Rectal smooth muscle tissue (tissue), 1 donor: Measurements from ENCODE around the gene PANK2.
"Not testable (repeated sequence)": the region's sequence is repeated elsewhere in the genome, so short reads cannot be mapped to it uniquely, and the experiment has no call there.

Experiments used
- H3K27ac ChIP-seq: one replicate; pipeline ENCODE4 v1.7.0; 2013; ENCODE audit warnings: low read depth, low read length, inconsistent platforms
- H3K27me3 ChIP-seq: one replicate; pipeline ENCODE4 v1.7.0; 2013; ENCODE audit warnings: low read length; ENCODE audit not compliant: control insufficient read depth, insufficient read depth
- H3K36me3 ChIP-seq: one replicate; pipeline ENCODE4 v1.7.0; 2013; ENCODE audit warnings: low read length; ENCODE audit not compliant: control insufficient read depth, insufficient read depth
- H3K4me1 ChIP-seq: one replicate; pipeline ENCODE4 v1.7.0; 2013; ENCODE audit warnings: low read length; ENCODE audit not compliant: control insufficient read depth, insufficient read depth
- H3K4me3 ChIP-seq: one replicate; pipeline ENCODE4 v1.7.0; 2013; ENCODE audit warnings: low read length
- H3K9ac ChIP-seq: one replicate; pipeline ENCODE4 v1.7.0; 2013; ENCODE audit warnings: low read length

PANK2 gene

GRCh38 chr20:3875378-3875974 is 13.7 kb upstream of the PANK2 start:
- peaks cover 6% of the 10 kb centered on the region for H3K36me3 ChIP-seq
- no peaks in the 10 kb centered on the region for H3K4me1 ChIP-seq
- no peaks in the 10 kb centered on the region for H3K27me3 ChIP-seq
- H3K9ac ChIP-seq = no peak overlapping the region
- no peak overlapping the region for H3K27ac ChIP-seq
- no peak overlapping the region for H3K4me3 ChIP-seq

- no peaks in the 10 kb centered on the region for H3K27me3 ChIP-seq
- H3K36me3 ChIP-seq = peaks cover 6% of the 10 kb centered on the region
- H3K4me3 ChIP-seq = no peak overlapping the region
- no peak overlapping the region for H3K27ac ChIP-seq
- H3K9ac ChIP-seq = no peak overlapping the region
- H3K4me1 ChIP-seq = no peaks in the 10 kb centered on the region
Observed at GRCh38 chr20:3876000-3876399, 13.2 kb upstream of the PANK2 start.

DNA sequence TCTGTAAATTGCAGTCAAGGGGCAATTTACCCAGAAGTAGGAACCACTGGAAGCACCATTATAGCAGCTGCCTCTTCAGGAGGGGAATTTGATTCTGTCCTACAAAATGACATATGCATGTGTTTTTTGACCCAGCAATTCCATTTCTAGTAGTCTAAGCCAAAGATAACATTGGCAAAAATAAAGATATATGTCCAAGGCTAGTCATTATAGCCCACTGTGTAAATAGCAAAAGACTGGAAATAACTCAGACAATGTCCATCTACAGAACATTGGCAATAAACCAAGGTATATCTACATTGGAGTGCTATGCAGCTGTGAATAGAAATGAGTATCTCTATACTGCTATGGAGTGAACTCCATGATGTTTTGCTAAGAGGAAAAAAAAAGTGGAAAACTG is 12.5 kb upstream of the PANK2 start:
- Histone ChIP-seq H3K36me3 (peaks cover 3% of the 10 kb centered on the region), H3K27ac (no peak overlapping the region), H3K4me1 (no peaks in the 10 kb centered on the region), H3K9ac (no peak overlapping the region), H3K4me3 (no peak overlapping the region), H3K27me3 (no peaks in the 10 kb centered on the region)

- H3K27ac ChIP-seq, H3K36me3 ChIP-seq, H3K4me3 ChIP-seq, H3K27me3 ChIP-seq, H3K9ac ChIP-seq, H3K4me1 ChIP-seq: not testable (repeated sequence)
Observed at GRCh38 chr20:3878921-3879274, 10.3 kb upstream of the PANK2 start.

DNA sequence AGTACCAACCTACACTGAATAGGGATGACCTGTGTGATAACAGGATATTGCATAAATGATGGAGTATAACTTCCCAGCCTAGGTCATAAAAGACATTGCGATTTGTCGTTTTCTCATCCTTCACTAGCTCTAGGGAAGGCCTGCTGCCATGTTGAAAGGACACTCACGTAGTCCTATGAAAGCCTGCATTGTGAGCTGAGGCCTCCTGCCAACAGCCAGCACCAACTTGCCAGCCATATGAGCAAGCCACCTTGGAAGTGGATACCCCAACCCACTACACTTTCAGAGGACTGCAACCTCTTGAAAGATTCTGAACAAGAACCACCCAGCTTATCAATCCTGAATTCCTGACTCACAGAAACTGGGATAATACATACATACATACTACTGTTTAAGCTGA is 3.5 kb upstream of the PANK2 start:
- no peak overlapping the region for H3K9ac ChIP-seq
- H3K27me3 ChIP-seq = no peaks in the 10 kb centered on the region
- H3K36me3 ChIP-seq = no peaks in the 10 kb centered on the region
- H3K4me1 ChIP-seq = peaks cover 7% of the 10 kb centered on the region
- H3K27ac ChIP-seq = no peak overlapping the region
- no peak overlapping the region for H3K4me3 ChIP-seq

DNA sequence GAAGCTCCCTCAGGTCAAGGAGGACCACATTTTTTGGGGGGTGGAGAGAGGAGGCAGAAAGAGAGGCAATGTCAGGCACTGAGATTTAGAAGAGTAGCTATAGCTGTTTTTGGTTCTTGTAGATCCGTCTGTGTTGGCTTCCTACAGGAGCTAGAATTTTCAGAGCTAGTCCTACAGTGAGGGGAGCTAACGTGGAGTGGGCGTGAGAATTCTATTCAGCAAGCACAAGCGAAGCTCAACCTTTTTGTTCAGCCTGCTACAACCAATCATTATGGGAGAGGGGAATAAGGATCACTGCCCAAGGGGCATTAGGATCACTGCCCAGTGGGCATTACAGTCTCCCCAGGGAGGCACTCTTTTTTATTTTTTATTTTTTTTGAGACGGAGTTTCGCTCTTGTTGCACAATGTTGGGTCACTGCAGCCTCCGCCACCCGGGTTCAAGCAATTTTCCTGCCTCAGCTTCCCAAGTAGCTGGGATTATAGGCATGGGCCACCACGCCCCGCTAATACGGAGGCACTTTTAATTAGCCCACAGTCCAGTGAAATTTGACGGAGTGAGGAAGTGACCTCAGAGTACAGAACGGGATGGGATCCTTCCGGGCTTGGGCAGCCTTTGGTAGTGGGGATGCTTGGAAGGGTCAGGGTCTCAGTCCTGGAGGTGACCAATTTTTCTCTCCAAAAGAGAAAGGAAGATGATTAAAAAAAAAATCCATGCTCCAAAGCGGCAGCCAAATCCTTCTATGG is 1.1 kb upstream of the PANK2 start:
- Histone ChIP-seq H3K27ac (peak overlapping the region; percentile 89), H3K4me3 (peak overlapping the region; percentile 87), H3K4me1 (peaks cover 7% of the 10 kb centered on the region), H3K9ac (peak overlapping the region; percentile 25), H3K27me3 (no peaks in the 10 kb centered on the region), H3K36me3 (no peaks in the 10 kb centered on the region)

- Histone ChIP-seq H3K36me3 (no peaks in the 10 kb centered on the region), H3K9ac (peak overlapping the region; percentile 71), H3K4me1 (peaks cover 7% of the 10 kb centered on the region), H3K27ac (peak overlapping the region; percentile 91), H3K27me3 (no peaks in the 10 kb centered on the region), H3K4me3 (peak overlapping the region; percentile 87)
Observed at GRCh38 chr20:3889489-3890397, 556 bp downstream of the PANK2 start.

DNA sequence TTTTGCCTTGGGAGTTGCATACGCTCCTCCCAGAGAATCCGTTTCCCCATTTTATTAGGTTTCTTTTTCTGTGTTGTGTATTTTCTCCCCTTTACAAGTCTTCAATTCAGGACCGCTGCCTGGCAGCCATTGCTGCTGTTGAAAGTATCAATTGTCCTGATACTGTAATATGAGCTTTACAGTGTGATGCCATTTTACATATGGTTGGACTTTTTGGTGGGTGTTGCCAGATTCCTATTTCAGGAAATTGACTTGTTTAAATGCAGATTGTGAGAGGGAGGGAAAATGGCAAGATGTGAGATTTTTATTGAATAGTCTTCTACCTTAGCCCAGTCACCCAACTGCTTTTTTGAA is 1.2 kb downstream of the PANK2 start:
- Histone ChIP-seq H3K9ac (peak overlapping the region; percentile 71), H3K4me3 (peak overlapping the region; percentile 87), H3K36me3 (no peaks in the 10 kb centered on the region), H3K27ac (peak overlapping the region; percentile 91), H3K4me1 (peaks cover 7% of the 10 kb centered on the region), H3K27me3 (no peaks in the 10 kb centered on the region)

GRCh38 chr20:3890999-3891929 is 2.1 kb downstream of the PANK2 start:
- Histone ChIP-seq H3K9ac (no peak overlapping the region), H3K4me3 (peak overlapping the region; percentile 87), H3K27me3 (no peaks in the 10 kb centered on the region), H3K36me3 (no peaks in the 10 kb centered on the region), H3K4me1 (peaks cover 8% of the 10 kb centered on the region), H3K27ac (no peak overlapping the region)

GRCh38 chr20:3894796-3895195 is 5.6 kb downstream of the PANK2 start:
- no peaks in the 10 kb centered on the region for H3K27me3 ChIP-seq
- H3K4me3 ChIP-seq = no peak overlapping the region
- H3K27ac ChIP-seq = no peak overlapping the region
- peaks cover 10% of the 10 kb centered on the region for H3K4me1 ChIP-seq
- no peak overlapping the region for H3K9ac ChIP-seq
- no peaks in the 10 kb centered on the region for H3K36me3 ChIP-seq

- Histone ChIP-seq H3K27ac (no peak overlapping the region), H3K27me3 (no peaks in the 10 kb centered on the region), H3K4me3 (no peak overlapping the region), H3K4me1 (peaks cover 7% of the 10 kb centered on the region), H3K36me3 (no peaks in the 10 kb centered on the region), H3K9ac (no peak overlapping the region)
Observed at GRCh38 chr20:3896302-3896701, 7.1 kb downstream of the PANK2 start.
